ENCODE measurements around the gene BRME1.
A peak's percentile ranks its signal among the peaks of the same experiment; 100 is the strongest.

DNA sequence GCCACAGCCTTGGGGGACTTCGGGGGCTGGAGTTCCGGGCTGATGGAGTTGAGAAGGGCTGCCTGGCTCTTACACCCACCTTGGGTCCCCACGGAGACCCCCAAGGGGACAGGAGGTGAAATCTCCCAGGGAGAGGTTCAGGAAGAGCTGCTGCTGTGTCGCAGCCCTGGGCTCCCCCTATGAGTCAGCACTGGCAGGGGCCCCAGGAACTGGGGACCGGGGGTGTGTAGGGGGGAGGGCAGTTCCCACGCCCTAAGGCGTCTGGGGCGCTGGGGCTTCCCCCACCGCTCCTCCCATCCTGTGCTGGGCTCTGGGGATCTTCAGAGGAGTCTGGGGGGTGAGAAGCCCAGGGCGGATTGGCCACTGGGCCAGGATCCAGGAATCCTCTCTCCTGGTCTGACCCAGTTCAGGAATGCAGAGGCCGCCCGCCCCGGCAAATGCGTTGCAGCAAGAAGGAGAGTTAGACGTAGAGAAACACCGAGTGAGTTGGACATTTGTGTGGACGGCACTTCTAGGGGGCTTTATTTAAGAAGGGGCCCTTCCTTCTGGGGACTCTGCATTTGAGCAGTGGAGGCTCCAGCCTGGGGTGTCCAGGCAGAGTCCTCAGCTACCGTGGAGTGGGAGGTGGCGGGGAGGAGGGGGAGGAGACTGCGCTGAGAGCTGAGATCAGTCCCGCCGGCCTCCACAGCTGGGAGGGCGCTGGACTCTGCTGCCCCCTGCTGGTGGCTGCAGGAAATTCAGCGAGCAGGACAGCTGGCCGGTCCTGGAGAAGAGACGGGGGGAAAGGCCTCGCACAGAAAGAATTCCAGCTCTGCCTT lies 44.0 kb downstream of the BRME1 start:
- peak; percentile 95 for TF ChIP-seq CTCF (tag by site-specific recombination; IDR thresholded peaks at IDR 0.05)
- TF ChIP-seq PRDM1 (tag by site-specific recombination; IDR thresholded peaks at IDR 0.05): no peak
- TF ChIP-seq GLI4 (tag by site-specific recombination; IDR thresholded peaks at IDR 0.05): no peak
- no peak for TF ChIP-seq BCL11B (tag by site-specific recombination; IDR thresholded peaks at IDR 0.05; ENCODE audit: low read depth)
- TF ChIP-seq ZNF704 (tag by site-specific recombination; IDR thresholded peaks at IDR 0.05): no peak
- TF ChIP-seq ZNF510 (tag by site-specific recombination; IDR thresholded peaks at IDR 0.05; ENCODE audit: insufficient replicate concordance): no peak
- no peak for TF ChIP-seq ZNF792 (tag by site-specific recombination; IDR thresholded peaks at IDR 0.05)
- no peak for TF ChIP-seq ZNF571 (tag by site-specific recombination; IDR thresholded peaks at IDR 0.05)
- no peak for TF ChIP-seq ZNF677 (tag by site-specific recombination; IDR thresholded peaks at IDR 0.05)
- TF ChIP-seq, protein P1, sequence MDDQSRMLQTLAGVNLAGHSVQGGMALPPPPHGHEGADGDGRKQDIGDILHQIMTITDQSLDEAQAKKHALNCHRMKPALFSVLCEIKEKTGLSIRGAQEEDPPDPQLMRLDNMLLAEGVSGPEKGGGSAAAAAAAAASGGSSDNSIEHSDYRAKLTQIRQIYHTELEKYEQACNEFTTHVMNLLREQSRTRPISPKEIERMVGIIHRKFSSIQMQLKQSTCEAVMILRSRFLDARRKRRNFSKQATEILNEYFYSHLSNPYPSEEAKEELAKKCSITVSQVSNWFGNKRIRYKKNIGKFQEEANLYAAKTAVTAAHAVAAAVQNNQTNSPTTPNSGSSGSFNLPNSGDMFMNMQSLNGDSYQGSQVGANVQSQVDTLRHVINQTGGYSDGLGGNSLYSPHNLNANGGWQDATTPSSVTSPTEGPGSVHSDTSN (CRISPR knock-in tag; IDR thresholded peaks at IDR 0.05): no peak
- TF ChIP-seq ZNF561 (tag by site-specific recombination; IDR thresholded peaks at IDR 0.05; ENCODE audit: borderline replicate concordance): no peak

All from HEK293 (cell line).